ENCODE measurements around the gene FOXR1.

Gene FOXR1

GRCh38 chr11:118971646-118972045 lies at the start of gene FOXR1:
Gene FOXR1 (plus strand): TSS chr11:118971761. CDS start chr11:118971932, 171 bp downstream.
- TF ChIP-seq CTCF (IDR thresholded peaks at IDR 0.05; ENCODE audit: low read depth, low read length) (no peak), POLR2A (IDR thresholded peaks at IDR 0.05; ENCODE audit: extremely low read depth, insufficient read length) (no peak), MYC (IDR thresholded peaks at IDR 0.05; ENCODE audit: low read depth, low read length) (no peak), MAX (IDR thresholded peaks at IDR 0.05; ENCODE audit: low read depth, low read length) (no peak)
- no peak within 1 kb of the TSS for H3K4me3 ChIP-seq (ENCODE audit: low read depth, low read length)
- no peak for DNase-seq (ENCODE audit: low read depth)

GRCh38 chr11:118921929-118922744 lies 49.4 kb upstream of the FOXR1 start:
- H3K4me3 ChIP-seq (ENCODE audit: low read depth, low read length), result no peak overlapping the region
- no peak for TF ChIP-seq MYC (IDR thresholded peaks at IDR 0.05; ENCODE audit: low read depth, low read length)
- no peak for TF ChIP-seq POLR2A (IDR thresholded peaks at IDR 0.05; ENCODE audit: extremely low read depth, insufficient read length)
- TF ChIP-seq MAX (IDR thresholded peaks at IDR 0.05; ENCODE audit: low read depth, low read length), result no peak
- TF ChIP-seq CTCF (IDR thresholded peaks at IDR 0.05; ENCODE audit: low read depth, low read length), result no peak
- no peak for DNase-seq (ENCODE audit: low read depth)

DNA sequence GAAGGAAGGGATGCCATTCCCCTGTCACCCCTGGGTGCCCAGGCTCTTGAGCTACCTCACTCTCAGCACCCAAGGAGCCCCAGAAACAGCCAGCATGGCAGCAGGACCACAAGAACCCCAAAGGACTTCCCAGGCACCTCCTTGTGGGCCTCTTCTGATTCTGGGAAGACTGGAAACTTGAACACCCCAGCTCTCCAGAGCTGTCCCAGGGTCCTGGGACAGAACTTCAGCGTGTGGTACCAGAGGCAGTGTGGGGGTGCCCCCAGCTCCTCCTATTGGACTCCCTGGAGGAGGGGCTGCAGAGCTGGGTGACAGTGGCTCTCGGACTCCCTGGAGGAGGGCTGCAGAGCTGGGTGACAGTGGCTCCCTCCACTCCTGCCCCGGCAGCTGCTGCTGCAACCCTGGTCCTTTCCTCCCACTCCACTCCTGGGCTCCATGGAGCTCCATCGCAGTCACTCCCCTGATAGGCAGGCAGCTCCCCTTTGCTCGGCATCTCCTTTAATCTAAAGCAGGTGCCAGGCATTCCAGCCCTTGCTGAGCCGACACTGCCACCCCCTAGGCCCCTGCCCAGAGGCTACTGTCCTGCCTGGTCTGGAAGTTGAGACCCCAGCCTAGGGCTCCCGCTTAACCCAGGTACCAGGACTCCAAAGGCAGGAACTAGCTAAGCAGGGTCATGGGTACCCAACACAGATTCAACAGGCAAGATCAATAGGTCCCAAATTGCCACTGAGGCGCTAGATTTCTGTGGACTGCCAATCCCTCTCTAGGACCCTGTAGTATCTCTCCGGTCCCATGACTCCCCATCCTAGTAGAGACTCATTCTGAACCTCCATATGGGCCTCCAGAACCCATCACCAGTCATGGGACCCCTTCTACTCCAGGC lies 48.6 kb upstream of the FOXR1 start:
- no peak for TF ChIP-seq MAX (IDR thresholded peaks at IDR 0.05; ENCODE audit: low read depth, low read length)
- no peak for TF ChIP-seq CTCF (IDR thresholded peaks at IDR 0.05; ENCODE audit: low read depth, low read length)
- TF ChIP-seq MYC (IDR thresholded peaks at IDR 0.05; ENCODE audit: low read depth, low read length), result no peak
- no peak for TF ChIP-seq POLR2A (IDR thresholded peaks at IDR 0.05; ENCODE audit: extremely low read depth, insufficient read length)
- no peak overlapping the region for H3K4me3 ChIP-seq (ENCODE audit: low read depth, low read length)
- no peak for DNase-seq (ENCODE audit: low read depth)

DNA sequence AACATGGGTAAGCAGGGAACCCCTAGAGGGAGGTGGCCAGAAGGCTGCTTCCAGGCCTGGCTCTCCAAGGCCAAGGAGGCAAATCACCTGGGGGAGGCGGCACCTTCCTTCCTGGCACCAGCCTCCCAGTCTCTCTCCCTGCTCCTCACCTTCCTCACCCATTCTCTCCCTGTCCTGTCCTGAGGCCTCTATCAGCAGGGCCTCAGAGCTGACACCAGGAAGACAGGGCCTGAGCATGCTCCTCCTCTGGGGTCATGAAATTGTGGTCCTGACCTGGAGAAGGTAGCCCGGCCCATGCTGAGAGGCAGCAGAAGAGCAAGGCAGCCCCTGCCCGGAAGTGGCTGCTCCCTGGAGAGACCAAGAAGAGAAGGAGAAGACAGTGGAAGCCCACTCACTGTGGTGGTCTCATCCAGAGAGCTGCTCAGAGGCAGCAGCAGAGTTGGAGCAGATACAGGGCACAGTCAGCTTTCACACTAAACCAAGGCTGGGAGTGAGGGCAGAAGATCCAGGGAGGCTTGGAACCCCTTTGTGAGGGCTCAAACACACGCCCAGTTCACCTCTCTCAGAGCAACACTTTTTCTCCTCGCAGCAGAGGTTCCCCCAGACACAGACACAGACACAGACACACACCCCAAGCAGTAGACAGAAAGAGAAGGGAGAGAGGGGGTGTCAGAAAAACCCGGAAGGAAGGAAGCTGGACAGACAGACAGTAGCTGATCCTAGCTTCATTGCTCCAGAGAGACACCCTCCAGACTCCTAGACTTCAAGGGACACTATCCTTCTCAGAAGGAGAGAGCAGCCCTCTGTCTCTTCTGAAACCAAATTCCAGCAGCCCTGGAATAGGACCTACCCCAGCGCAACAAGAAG lies 47.6 kb upstream of the FOXR1 start:
- no peak for TF ChIP-seq POLR2A (IDR thresholded peaks at IDR 0.05; ENCODE audit: extremely low read depth, insufficient read length)
- TF ChIP-seq CTCF (IDR thresholded peaks at IDR 0.05; ENCODE audit: low read depth, low read length), result no peak
- no peak for TF ChIP-seq MAX (IDR thresholded peaks at IDR 0.05; ENCODE audit: low read depth, low read length)
- TF ChIP-seq MYC (IDR thresholded peaks at IDR 0.05; ENCODE audit: low read depth, low read length), result no peak
- H3K4me3 ChIP-seq (ENCODE audit: low read depth, low read length), result peak overlapping the region; percentile 63
- no peak for DNase-seq (ENCODE audit: low read depth)
